ENCODE results near the gene SPATA31D1.

SPATA31D1 gene

DNA sequence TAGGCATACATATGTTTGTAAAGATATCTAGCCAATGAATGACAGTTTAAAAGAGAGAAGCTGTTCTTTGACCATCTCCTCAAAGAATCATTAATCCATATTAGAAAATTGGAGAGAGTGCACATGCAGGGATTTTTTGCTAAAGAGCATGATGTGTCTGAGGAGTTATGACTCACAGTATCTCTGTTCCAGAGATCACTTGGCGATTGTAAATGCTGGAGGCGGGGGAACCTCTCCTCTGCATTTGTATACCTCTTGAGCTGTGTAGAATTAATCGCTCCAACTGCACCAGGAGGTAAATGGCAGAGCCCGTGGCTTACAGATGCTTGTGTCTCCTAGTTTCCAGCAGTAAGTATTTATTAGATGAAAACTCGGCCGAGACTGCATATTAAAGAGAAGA lies 3.6 kb upstream of the SPATA31D1 start:
- Histone ChIP-seq H3K79me2 (ENCODE audit: insufficient read depth, low read length) (no peaks in the 10 kb centered on the region), H4K20me1 (ENCODE audit: insufficient read depth, low read length) (no peaks in the 10 kb centered on the region), H3K9me2 (ENCODE audit: low read depth, low read length) (no peaks in the 10 kb centered on the region), H3F3A (ENCODE audit: insufficient read depth, low read length) (no peaks in the 10 kb centered on the region), H3K9me3 (ENCODE audit: low read length) (no peaks in the 10 kb centered on the region), H3K4me2 (ENCODE audit: low read length) (no peak overlapping the region), H2AFZ (ENCODE audit: low read length) (no peak overlapping the region), H3K27ac (ENCODE audit: low read depth, low read length, poor library complexity, severe bottlenecking) (no peak overlapping the region), H3K27me3 (ENCODE audit: insufficient read depth, low read length) (no peaks in the 10 kb centered on the region; the same call in 1 of the 2 replicates), H3K36me3 (ENCODE audit: insufficient read depth, low read length) (no peaks in the 10 kb centered on the region), H3K4me1 (ENCODE audit: insufficient read depth, low read length, severe bottlenecking) (peaks cover 19% of the 10 kb centered on the region), H3K4me3 (ENCODE audit: low read depth, low read length, poor library complexity, severe bottlenecking) (no peak overlapping the region), H3K9ac (ENCODE audit: low read length) (no peak overlapping the region)
- no peak for TF ChIP-seq EZH2 (IDR thresholded peaks at IDR 0.05; ENCODE audit: borderline replicate concordance, low read length)
- TF ChIP-seq, protein P1, sequence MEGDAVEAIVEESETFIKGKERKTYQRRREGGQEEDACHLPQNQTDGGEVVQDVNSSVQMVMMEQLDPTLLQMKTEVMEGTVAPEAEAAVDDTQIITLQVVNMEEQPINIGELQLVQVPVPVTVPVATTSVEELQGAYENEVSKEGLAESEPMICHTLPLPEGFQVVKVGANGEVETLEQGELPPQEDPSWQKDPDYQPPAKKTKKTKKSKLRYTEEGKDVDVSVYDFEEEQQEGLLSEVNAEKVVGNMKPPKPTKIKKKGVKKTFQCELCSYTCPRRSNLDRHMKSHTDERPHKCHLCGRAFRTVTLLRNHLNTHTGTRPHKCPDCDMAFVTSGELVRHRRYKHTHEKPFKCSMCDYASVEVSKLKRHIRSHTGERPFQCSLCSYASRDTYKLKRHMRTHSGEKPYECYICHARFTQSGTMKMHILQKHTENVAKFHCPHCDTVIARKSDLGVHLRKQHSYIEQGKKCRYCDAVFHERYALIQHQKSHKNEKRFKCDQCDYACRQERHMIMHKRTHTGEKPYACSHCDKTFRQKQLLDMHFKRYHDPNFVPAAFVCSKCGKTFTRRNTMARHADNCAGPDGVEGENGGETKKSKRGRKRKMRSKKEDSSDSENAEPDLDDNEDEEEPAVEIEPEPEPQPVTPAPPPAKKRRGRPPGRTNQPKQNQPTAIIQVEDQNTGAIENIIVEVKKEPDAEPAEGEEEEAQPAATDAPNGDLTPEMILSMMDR (IDR thresholded peaks at IDR 0.05; ENCODE audit: low read length) = no peak

DNA sequence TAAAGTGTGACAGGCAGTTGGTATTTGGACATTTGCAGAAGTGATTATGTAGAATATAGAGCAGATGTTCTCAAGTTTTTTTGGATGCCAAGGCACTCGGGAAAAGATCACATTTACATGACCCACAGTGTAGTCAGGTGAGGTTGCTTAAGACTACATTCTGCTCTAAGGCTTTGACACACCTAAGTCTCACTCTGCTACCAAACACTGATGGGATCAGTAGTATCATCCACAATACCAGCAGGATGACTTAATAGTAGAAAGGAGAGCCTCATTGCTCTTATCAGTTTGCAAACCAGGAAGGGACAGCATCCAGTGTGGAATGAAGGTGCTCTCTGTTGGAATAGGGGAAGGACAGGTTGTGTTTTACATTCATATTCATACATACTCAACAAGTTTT lies 2.5 kb upstream of the SPATA31D1 start:
- Histone ChIP-seq H3K4me3 (ENCODE audit: low read depth, low read length, poor library complexity, severe bottlenecking) (no peak overlapping the region), H3K4me2 (ENCODE audit: low read length) (no peak overlapping the region), H2AFZ (ENCODE audit: low read length) (no peak overlapping the region), H3K27ac (ENCODE audit: low read depth, low read length, poor library complexity, severe bottlenecking) (no peak overlapping the region), H3K36me3 (ENCODE audit: insufficient read depth, low read length) (no peaks in the 10 kb centered on the region), H3K79me2 (ENCODE audit: insufficient read depth, low read length) (no peaks in the 10 kb centered on the region), H3K9me3 (ENCODE audit: low read length) (no peaks in the 10 kb centered on the region), H3F3A (ENCODE audit: insufficient read depth, low read length) (no peaks in the 10 kb centered on the region), H3K4me1 (ENCODE audit: insufficient read depth, low read length, severe bottlenecking) (peaks cover 15% of the 10 kb centered on the region), H3K9ac (ENCODE audit: low read length) (no peak overlapping the region), H3K9me2 (ENCODE audit: low read depth, low read length) (no peaks in the 10 kb centered on the region), H3K27me3 (ENCODE audit: insufficient read depth, low read length) (peaks cover 3% of the 10 kb centered on the region; the same call in 1 of the 2 replicates), H4K20me1 (ENCODE audit: insufficient read depth, low read length) (no peaks in the 10 kb centered on the region)
- TF ChIP-seq, protein P1 (IDR thresholded peaks at IDR 0.05; ENCODE audit: low read length) = no peak
- no peak for TF ChIP-seq EZH2 (IDR thresholded peaks at IDR 0.05; ENCODE audit: borderline replicate concordance, low read length)

GRCh38 chr9:81989700-81990099 lies 1.1 kb downstream of the SPATA31D1 start:
- no peaks in the 10 kb centered on the region for H3K79me2 ChIP-seq (ENCODE audit: insufficient read depth, low read length)
- no peak overlapping the region for H2AFZ ChIP-seq (ENCODE audit: low read length)
- H3K27me3 ChIP-seq (ENCODE audit: insufficient read depth, low read length) = peaks cover 7% of the 10 kb centered on the region; the same call in 1 of the 2 replicates
- H3K36me3 ChIP-seq (ENCODE audit: insufficient read depth, low read length) = no peaks in the 10 kb centered on the region
- H3K9ac ChIP-seq (ENCODE audit: low read length) = no peak overlapping the region
- H3K9me2 ChIP-seq (ENCODE audit: low read depth, low read length) = no peaks in the 10 kb centered on the region
- TF ChIP-seq EZH2 (IDR thresholded peaks at IDR 0.05; ENCODE audit: borderline replicate concordance, low read length) = no peak
- TF ChIP-seq, protein P1 (IDR thresholded peaks at IDR 0.05; ENCODE audit: low read length) = no peak
- no peaks in the 10 kb centered on the region for H3K4me1 ChIP-seq (ENCODE audit: insufficient read depth, low read length, severe bottlenecking)
- H3K9me3 ChIP-seq (ENCODE audit: low read length) = no peaks in the 10 kb centered on the region
- H3K27ac ChIP-seq (ENCODE audit: low read depth, low read length, poor library complexity, severe bottlenecking) = no peak overlapping the region
- no peaks in the 10 kb centered on the region for H3F3A ChIP-seq (ENCODE audit: insufficient read depth, low read length)
- H4K20me1 ChIP-seq (ENCODE audit: insufficient read depth, low read length) = no peaks in the 10 kb centered on the region
- no peak overlapping the region for H3K4me3 ChIP-seq (ENCODE audit: low read depth, low read length, poor library complexity, severe bottlenecking)
- H3K4me2 ChIP-seq (ENCODE audit: low read length) = no peak overlapping the region
